Measurements from ENCODE around the gene ZNF488.

- no peak for TF ChIP-seq CTCF (IDR thresholded peaks at IDR 0.05)
- no peak for TF ChIP-seq POLR2AphosphoS5 (IDR thresholded peaks at IDR 0.05)
- TF ChIP-seq POLR2A (IDR thresholded peaks at IDR 0.05) = no peak
These were observed 37.4 kb downstream of the ZNF488 start for GRCh38 chr10:47346581-47347302.

All from suprapubic skin (tissue), 4 donors.